SU-DHL-6 (cell line): ENCODE results near the gene KCNE4.

ENCODE experiments used
- H2AFZ ChIP-seq: fragments of 200-600 bp; sonication (generic); 2 replicates; pipeline ENCODE4 v1.6.1; 2014; ENCODE audit warnings: low read depth, mild to moderate bottlenecking, moderate library complexity, mixed read lengths, antibody characterized with exemption, low read length; ENCODE audit not compliant: severe bottlenecking
- H3F3A ChIP-seq: fragments of 200-600 bp; shearing (Covaris generic); 2 replicates; pipeline ENCODE4 v1.6.0; 2016; ENCODE audit warnings: antibody characterized with exemption, mild to moderate bottlenecking; ENCODE audit not compliant: insufficient read depth
- H3K27ac ChIP-seq: fragments of 200-600 bp; sonication (generic); 2 replicates; pipeline ENCODE4 v1.5.1; 2016; ENCODE audit warnings: low read depth, mild to moderate bottlenecking, low read length, moderate library complexity, mixed read lengths
- H3K27me3 ChIP-seq: fragments of 200-600 bp; sonication (generic), shearing (Covaris generic); 2 replicates; pipeline ENCODE4 v1.6.0; 2014; ENCODE audit warnings: mild to moderate bottlenecking, low read length
- H3K36me3 ChIP-seq: fragments of 200-600 bp; sonication (generic); 2 replicates; pipeline ENCODE4 v1.6.1; 2014; ENCODE audit warnings: mild to moderate bottlenecking, low read length, mixed read lengths
- H3K4me2 ChIP-seq: fragments of 300-600, 200-600 bp; shearing (Covaris generic), sonication (generic); 2 replicates; pipeline ENCODE4 v1.6.0; 2014; ENCODE audit warnings: low read length, low read depth, mild to moderate bottlenecking; ENCODE audit not compliant: poor library complexity, severe bottlenecking
- H3K4me3 ChIP-seq: fragments of 200-600 bp; sonication (generic); 2 replicates; pipeline ENCODE4 v1.5.1; 2014; ENCODE audit warnings: antibody characterized with exemption, low read length, mild to moderate bottlenecking, mixed read lengths; ENCODE audit not compliant: insufficient read depth, poor library complexity, severe bottlenecking
- H3K79me2 ChIP-seq: fragments of 200-600 bp; sonication (generic); 2 replicates; pipeline ENCODE4 v1.6.1; 2014; ENCODE audit warnings: mild to moderate bottlenecking, low read length, moderate library complexity; ENCODE audit not compliant: insufficient read depth
- H3K9ac ChIP-seq: fragments of 200-600 bp; sonication (generic); 2 replicates; pipeline ENCODE4 v1.7.0; 2014; ENCODE audit warnings: mild to moderate bottlenecking, low read length
- H3K9me2 ChIP-seq: fragments of 200-600 bp; sonication (generic); replicated peaks from 2 replicates; pipeline ENCODE4 v1.6.1; 2014; ENCODE audit warnings: low read length; ENCODE audit not compliant: insufficient read depth
- H3K9me3 ChIP-seq: fragments of 200-600 bp; sonication (generic); 2 replicates; pipeline ENCODE4 v1.6.1; 2014; ENCODE audit warnings: low read length, mixed read lengths; ENCODE audit not compliant: insufficient read depth
- H4K20me1 ChIP-seq: fragments of 200-600 bp; sonication (generic); 2 replicates; pipeline ENCODE4 v1.6.1; 2014; ENCODE audit warnings: low read depth, mild to moderate bottlenecking, antibody characterized with exemption, low read length, moderate library complexity, mixed read lengths
- CTCF ChIP-seq: fragments of 200-600 bp; sonication (generic); IDR thresholded peaks from one replicate; pipeline ENCODE4 v1.5.1; 2017; ENCODE audit warnings: antibody characterized with exemption, mild to moderate bottlenecking, low read length, moderate library complexity; ENCODE audit not compliant: insufficient read depth, poor library complexity, severe bottlenecking
- EZH2phosphoT487 ChIP-seq: fragments of 200-600 bp; sonication (generic), shearing (Covaris generic); conservative IDR thresholded peaks from 2 replicates; pipeline ENCODE4 v1.6.1; 2018; ENCODE audit warnings: mild to moderate bottlenecking, antibody characterized with exemption, low read length, moderate library complexity, mixed read lengths

KCNE4 gene

GRCh38 chr2:223012291-223012690 is 39.7 kb upstream of the KCNE4 start:
- TF ChIP-seq EZH2phosphoT487: no peak
- no peak for TF ChIP-seq CTCF
- H3K27ac ChIP-seq: no peak overlapping the region
- H3K27me3 ChIP-seq: no peaks in the 10 kb centered on the region
- H3K9ac ChIP-seq: no peak overlapping the region
- H3F3A ChIP-seq: no peaks in the 10 kb centered on the region
- no peaks in the 10 kb centered on the region for H3K9me2 ChIP-seq
- H3K4me3 ChIP-seq: no peak overlapping the region
- H3K4me2 ChIP-seq: no peak overlapping the region
- H4K20me1 ChIP-seq: no peaks in the 10 kb centered on the region
- no peaks in the 10 kb centered on the region for H3K79me2 ChIP-seq
- H3K36me3 ChIP-seq: no peaks in the 10 kb centered on the region
- H2AFZ ChIP-seq: no peak overlapping the region
- no peaks in the 10 kb centered on the region for H3K9me3 ChIP-seq

- no peaks in the 10 kb centered on the region for H3K9me2 ChIP-seq
- H3K36me3 ChIP-seq: no peaks in the 10 kb centered on the region
- H3K79me2 ChIP-seq: no peaks in the 10 kb centered on the region
- TF ChIP-seq CTCF: no peak
- no peak for TF ChIP-seq EZH2phosphoT487
- H4K20me1 ChIP-seq: no peaks in the 10 kb centered on the region
- no peak overlapping the region for H3K9ac ChIP-seq
- no peaks in the 10 kb centered on the region for H3F3A ChIP-seq
- H3K4me3 ChIP-seq: no peak overlapping the region
- H2AFZ ChIP-seq: no peak overlapping the region
- no peak overlapping the region for H3K27ac ChIP-seq
- H3K4me2 ChIP-seq: no peak overlapping the region
- H3K9me3 ChIP-seq: no peaks in the 10 kb centered on the region
- no peaks in the 10 kb centered on the region for H3K27me3 ChIP-seq
These were observed 32.5 kb upstream of the KCNE4 start for GRCh38 chr2:223019390-223019930.

GRCh38 chr2:223019987-223020717 is 31.8 kb upstream of the KCNE4 start:
- no peak overlapping the region for H2AFZ ChIP-seq
- H3K27ac ChIP-seq: no peak overlapping the region
- H4K20me1 ChIP-seq: no peaks in the 10 kb centered on the region
- H3K9me3 ChIP-seq: no peaks in the 10 kb centered on the region
- H3K36me3 ChIP-seq: no peaks in the 10 kb centered on the region
- H3K79me2 ChIP-seq: no peaks in the 10 kb centered on the region
- no peaks in the 10 kb centered on the region for H3K9me2 ChIP-seq
- H3K27me3 ChIP-seq: no peaks in the 10 kb centered on the region
- no peaks in the 10 kb centered on the region for H3F3A ChIP-seq
- H3K9ac ChIP-seq: no peak overlapping the region
- TF ChIP-seq CTCF (no peak), EZH2phosphoT487 (no peak)
- no peak overlapping the region for H3K4me3 ChIP-seq
- no peak overlapping the region for H3K4me2 ChIP-seq
